ENCODE data around the gene HEATR9. TPM values are rescaled to one million over a fixed set of nuclear protein-coding genes. Genes with fewer than 3 reads are reported as not detected.

The HEATR9 gene
- total RNA-seq, 4 donors from 2014 or later = 0.27 TPM; not detected in 3

DNA sequence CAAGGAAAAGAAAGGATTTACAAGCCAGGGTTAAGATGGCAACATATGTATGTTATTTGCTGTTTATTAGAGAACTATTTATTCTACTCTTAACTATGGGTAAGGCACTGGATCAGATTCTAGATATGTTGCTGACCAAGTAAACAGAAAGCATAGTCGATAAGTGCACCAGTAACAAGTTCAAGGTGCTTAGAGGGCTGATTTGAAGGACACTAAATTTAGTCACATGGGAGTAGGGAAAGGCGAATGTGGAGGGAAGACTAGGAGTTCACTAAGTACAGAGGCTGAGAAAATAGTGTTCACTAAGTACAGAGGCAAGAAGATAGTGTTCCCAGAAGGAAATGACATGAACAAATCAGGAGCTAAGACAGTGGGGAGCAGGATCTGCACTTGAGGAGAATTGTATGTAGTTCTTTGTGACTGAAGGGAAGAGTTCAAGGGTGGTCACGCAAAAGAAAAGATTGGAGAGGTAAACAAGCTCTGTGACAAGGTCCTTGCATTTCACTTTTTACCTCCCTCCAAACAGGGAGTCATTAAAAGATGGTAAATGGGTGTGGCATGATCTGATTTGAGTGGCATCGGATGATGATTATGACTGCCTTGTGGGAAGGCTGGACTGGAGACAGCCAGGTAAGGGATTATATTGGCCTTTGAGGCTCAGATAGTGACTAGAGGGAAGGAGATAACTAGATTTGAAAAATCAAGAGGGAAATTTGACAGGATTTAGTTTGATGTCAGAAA is 20.9 kb downstream of the HEATR9 start:
- 75 to 80% methylated on average over 2 to 4 of the region's 4 CpGs for WGBS, 2 donors (ENCODE audit: low coverage in 1 of 2)
- no peaks in the 10 kb centered on the region for H3K9me3 ChIP-seq
- no peak overlapping the region for H3K4me3 ChIP-seq
- no peak for ATAC-seq
- no peaks in the 10 kb centered on the region for H3K27me3 ChIP-seq
- H3K36me3 ChIP-seq = peaks cover 7 to 100% of the 10 kb centered on the region in 2 donors
- H3K27ac ChIP-seq = no peak overlapping the region
- no peaks in the 10 kb centered on the region for H3K4me1 ChIP-seq
- TF ChIP-seq, protein P1, sequence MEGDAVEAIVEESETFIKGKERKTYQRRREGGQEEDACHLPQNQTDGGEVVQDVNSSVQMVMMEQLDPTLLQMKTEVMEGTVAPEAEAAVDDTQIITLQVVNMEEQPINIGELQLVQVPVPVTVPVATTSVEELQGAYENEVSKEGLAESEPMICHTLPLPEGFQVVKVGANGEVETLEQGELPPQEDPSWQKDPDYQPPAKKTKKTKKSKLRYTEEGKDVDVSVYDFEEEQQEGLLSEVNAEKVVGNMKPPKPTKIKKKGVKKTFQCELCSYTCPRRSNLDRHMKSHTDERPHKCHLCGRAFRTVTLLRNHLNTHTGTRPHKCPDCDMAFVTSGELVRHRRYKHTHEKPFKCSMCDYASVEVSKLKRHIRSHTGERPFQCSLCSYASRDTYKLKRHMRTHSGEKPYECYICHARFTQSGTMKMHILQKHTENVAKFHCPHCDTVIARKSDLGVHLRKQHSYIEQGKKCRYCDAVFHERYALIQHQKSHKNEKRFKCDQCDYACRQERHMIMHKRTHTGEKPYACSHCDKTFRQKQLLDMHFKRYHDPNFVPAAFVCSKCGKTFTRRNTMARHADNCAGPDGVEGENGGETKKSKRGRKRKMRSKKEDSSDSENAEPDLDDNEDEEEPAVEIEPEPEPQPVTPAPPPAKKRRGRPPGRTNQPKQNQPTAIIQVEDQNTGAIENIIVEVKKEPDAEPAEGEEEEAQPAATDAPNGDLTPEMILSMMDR (IDR thresholded peaks at IDR 0.05) = no peak
- no peak for TF ChIP-seq EP300 (IDR thresholded peaks at IDR 0.05)
- no peak for TF ChIP-seq POLR2AphosphoS5 (IDR thresholded peaks at IDR 0.05)
- TF ChIP-seq POLR2A (IDR thresholded peaks at IDR 0.05) = no peak

DNA sequence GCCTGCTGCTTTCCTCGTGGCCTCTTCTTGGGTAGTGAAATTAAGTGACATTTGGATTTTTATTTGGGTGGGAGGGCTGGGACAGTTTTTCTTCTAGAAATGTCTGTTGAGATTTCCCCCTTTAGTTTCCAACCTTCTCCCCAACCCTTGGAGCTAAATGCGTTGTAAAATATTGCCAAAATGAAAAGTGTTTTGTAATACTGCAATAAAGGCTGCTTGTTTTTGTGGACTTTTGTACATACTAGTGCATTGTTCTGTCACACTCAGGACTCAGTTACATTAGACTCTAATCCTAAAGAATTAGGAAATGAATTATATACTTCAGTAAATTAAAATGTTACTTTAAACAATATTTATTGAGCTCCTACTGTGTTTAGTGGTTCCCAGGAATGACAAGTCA is 21.7 kb downstream of the HEATR9 start:
- Histone ChIP-seq H3K36me3 (peaks cover 7 to 100% of the 10 kb centered on the region in 2 donors), H3K9me3 (no peaks in the 10 kb centered on the region), H3K27me3 (no peaks in the 10 kb centered on the region), H3K4me1 (no peaks in the 10 kb centered on the region), H3K4me3 (no peak overlapping the region), H3K27ac (no peak overlapping the region)
- TF ChIP-seq EP300 (IDR thresholded peaks at IDR 0.05) = no peak
- WGBS, 2 donors (ENCODE audit: low coverage in 1 of 2) = 65 to 94% methylated on average over 2 of the region's 2 CpGs
- ATAC-seq = no peak

DNA sequence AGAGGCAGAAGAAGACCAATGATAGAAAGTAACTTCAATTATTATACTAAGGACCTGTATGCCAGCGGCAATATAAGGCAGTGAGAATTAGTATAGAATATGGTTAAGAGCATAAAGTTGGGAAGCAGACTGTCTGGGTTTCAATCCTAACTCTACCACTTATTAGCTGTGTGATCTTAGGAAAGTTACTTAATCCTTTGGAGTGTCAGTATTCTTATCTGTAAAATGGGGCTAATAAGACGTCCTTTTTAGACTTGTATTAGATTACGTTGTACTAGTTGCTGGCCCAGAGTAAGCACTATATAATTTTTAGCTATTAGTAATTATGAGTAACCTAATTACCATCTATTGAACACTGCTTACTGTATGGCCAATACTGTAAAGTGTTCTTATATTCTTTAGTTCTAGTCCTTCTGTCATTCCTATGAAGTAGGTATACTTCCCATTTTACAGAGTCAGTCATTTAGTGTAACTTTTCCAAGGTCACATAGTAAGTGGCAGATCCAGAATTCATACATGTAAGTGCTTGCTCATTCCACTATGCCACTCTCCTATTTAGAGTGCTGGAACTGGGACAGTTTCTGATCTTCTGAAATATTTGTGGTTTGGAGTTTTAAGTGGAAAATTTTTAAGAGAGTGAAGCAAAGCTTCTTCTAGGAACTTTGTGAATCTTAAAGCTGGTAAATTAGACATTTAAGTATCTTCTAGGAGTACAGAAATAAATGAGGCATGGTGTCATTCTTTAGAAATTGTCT is 22.5 kb downstream of the HEATR9 start:
- Histone ChIP-seq H3K27ac (no peak overlapping the region), H3K4me1 (no peaks in the 10 kb centered on the region), H3K36me3 (peaks cover 7 to 100% of the 10 kb centered on the region in 2 donors), H3K27me3 (no peaks in the 10 kb centered on the region), H3K4me3 (no peak overlapping the region), H3K9me3 (no peaks in the 10 kb centered on the region)
- ATAC-seq = no peak
- WGBS, 2 donors (ENCODE audit: low coverage in 1 of 2) = 80 to 83% methylated on average over 2 to 3 of the region's 3 CpGs
- TF ChIP-seq POLR2A (IDR thresholded peaks at IDR 0.05) = no peak
- TF ChIP-seq EP300 (IDR thresholded peaks at IDR 0.05) = no peak
- TF ChIP-seq POLR2AphosphoS5 (IDR thresholded peaks at IDR 0.05) = no peak
- TF ChIP-seq, protein P1 (IDR thresholded peaks at IDR 0.05) = no peak

DNA sequence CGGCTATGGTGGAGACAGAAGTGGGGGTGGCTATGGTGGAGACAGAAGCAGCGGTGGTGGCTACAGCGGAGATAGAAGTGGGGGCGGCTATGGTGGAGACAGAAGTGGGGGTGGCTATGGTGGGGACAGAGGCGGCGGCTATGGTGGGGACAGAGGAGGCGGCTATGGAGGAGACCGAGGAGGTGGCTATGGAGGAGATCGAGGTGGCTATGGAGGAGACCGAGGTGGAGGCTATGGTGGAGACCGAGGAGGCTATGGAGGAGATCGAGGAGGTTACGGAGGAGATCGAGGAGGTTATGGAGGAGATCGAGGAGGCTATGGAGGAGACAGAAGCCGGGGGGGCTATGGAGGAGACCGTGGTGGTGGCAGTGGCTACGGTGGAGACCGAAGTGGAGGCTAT is 24.1 kb downstream of the HEATR9 start:
- no peaks in the 10 kb centered on the region for H3K9me3 ChIP-seq
- 89 to 95% methylated on average over 10 to 17 of the region's 19 CpGs for WGBS, 2 donors (ENCODE audit: low coverage in 1 of 2)
- H3K27me3 ChIP-seq = no peaks in the 10 kb centered on the region
- ATAC-seq = no peak
- peaks cover 4 to 100% of the 10 kb centered on the region in 2 donors for H3K36me3 ChIP-seq
- no peak overlapping the region for H3K27ac ChIP-seq
- TF ChIP-seq, protein P1 (IDR thresholded peaks at IDR 0.05) = no peak
- TF ChIP-seq POLR2A (IDR thresholded peaks at IDR 0.05) (no peak), EP300 (IDR thresholded peaks at IDR 0.05) (no peak)
- H3K4me3 ChIP-seq = no peak overlapping the region
- H3K4me1 ChIP-seq = no peaks in the 10 kb centered on the region

DNA sequence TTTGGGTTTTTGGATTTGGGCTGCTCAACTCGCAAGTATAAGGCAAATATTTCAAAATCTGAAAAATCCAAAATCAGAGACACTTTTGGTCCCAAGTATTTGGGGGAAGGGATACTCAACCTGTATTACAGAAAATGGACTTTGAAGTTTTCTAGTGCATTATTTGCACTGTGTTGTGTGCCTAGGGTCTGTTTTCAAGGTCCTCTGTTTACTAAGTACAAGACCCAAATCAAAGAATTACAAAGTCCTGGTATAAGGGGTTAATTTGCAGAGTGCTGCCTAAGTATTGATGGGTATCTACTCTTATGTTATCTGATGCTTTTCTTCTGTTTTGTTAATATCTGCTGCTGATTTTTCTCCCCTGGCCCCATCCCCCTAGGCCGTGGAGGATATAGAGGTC is 25.0 kb downstream of the HEATR9 start:
- H3K36me3 ChIP-seq = peaks cover 4 to 100% of the 10 kb centered on the region in 2 donors
- H3K4me1 ChIP-seq = no peaks in the 10 kb centered on the region
- WGBS, 2 donors (ENCODE audit: low coverage in 1 of 2) = 80 to 90% methylated on average over 2 of the region's 2 CpGs
- TF ChIP-seq, protein P1 (IDR thresholded peaks at IDR 0.05) = no peak
- no peak overlapping the region for H3K4me3 ChIP-seq
- H3K9me3 ChIP-seq = no peaks in the 10 kb centered on the region
- H3K27me3 ChIP-seq = no peaks in the 10 kb centered on the region
- no peak for ATAC-seq
- no peak overlapping the region for H3K27ac ChIP-seq

Measured in gastroesophageal sphincter (tissue), 4 donors.